BE2C (cell line): ENCODE results near the gene FBXO15. TPM values are rescaled to one million over a fixed set of nuclear protein-coding genes. Genes with fewer than 3 reads are reported as not detected.
A peak's percentile ranks its signal among the peaks of the same experiment; 100 is the strongest.

ENCODE experiments used
- DNase-seq: peaks from one replicate; pipeline ENCODE4 v3.0.0-alpha.2; 2020
- H3K27me3 ChIP-seq: fragments of 250-450 bp; sonication (Bioruptor Pico); 2 replicates; pipeline ENCODE4 v1.5.1; 2020; ENCODE audit warnings: mild to moderate bottlenecking
- H3K36me3 ChIP-seq: fragments of 250-450 bp; sonication (Bioruptor Pico); 2 replicates; pipeline ENCODE4 v1.5.1; 2020; ENCODE audit warnings: mild to moderate bottlenecking
- H3K4me1 ChIP-seq: fragments of 250-450 bp; sonication (Bioruptor Pico); 2 replicates; pipeline ENCODE4 v1.5.1; 2020
- H3K4me3 ChIP-seq: 2 replicates; pipeline ENCODE4 v1.5.1; 2011; ENCODE audit warnings: low read depth, low read length
- H3K9me3 ChIP-seq: fragments of 250-450 bp; sonication (Bioruptor Pico); 2 replicates; pipeline ENCODE4 v1.5.1; 2020
- polyA plus RNA-seq: library from polyadenylated mRNA; unstranded; fragments of >200 nt; gene quantifications from one replicate; pipeline ENCODE4 v1.2.1, GENCODE V29; 2012; ENCODE audit warnings: low read depth, missing spikeins; ENCODE audit not compliant: insufficient read length, insufficient read depth
- TF ChIP-seq, protein P1 (sequence below): IDR thresholded peaks from 2 replicates; pipeline ENCODE4 v1.5.1; 2012; ENCODE audit warnings: mild to moderate bottlenecking, low read depth, low read length

FBXO15 gene, protein sequence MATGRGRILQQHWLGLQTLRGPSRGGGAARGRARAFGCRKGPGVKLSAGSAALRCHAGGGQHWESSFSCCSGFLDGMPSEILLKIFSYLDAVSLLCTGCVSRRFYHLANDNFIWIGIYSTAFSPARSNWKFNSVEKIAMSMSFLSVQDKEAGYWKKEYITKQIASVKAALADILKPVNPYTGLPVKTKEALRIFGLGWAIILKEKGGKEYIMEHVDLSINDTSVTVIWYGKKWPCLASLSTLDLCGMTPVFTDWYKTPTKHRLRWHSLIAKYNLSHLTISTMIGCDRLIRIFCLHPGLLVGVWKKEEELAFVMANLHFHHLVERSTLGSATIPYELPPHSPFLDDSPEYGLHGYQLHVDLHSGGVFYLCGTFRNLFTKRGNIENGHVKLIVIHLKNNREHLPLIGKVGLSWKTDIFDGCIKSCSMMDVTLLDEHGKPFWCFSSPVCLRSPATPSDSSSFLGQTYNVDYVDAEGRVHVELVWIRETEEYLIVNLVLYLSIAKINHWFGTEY
- 0.56 TPM for polyA plus RNA-seq

DNA sequence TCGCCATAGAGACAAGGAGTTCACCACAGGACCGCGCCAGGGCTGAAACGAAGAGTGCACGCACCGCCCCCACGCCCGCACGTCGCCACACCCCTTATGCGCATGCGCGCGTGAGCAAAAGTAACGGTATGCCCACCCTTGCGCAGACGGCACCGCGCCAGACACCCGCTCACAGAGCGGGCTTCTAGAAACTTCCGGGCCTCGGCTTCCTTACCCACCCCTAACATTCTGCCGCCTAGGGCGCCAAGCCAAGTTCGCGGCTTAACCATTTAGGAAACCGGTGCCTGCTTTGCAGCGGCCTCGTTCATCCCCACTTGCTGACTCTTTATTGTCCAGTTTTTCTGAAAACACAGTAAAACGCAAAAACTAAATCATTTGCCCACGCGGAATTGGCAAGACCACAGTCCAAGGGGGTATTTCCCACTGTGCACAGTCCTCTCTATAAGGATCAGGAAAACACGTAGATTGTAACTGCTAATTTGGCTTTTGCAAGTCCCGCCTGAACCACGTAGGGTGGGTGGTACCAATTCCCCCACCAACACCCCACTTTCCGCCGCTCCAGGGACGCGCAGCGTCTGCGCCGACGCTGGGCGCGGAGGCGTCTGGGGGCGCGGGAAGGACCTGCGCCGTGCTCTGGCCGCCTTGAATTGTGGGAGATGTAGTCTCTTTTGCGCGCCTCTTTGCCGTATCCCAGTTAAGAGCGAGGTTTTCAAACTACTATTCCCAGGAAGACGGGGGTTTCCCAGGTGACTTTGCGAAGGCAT, at the start of gene FBXO15, which contains the start of gene TIMM21:
Gene FBXO15, minus strand, starts transcription at position 56 of the 764 bp plus-strand sequence. Its CDS starts 49 bp downstream, at position 7.
Gene TIMM21, plus strand, starts transcription at position 745 of the 764 bp plus-strand sequence. CDS start 286 bp downstream, outside the sequence.
- Histone ChIP-seq H3K4me1 (no peaks in the 10 kb centered on the region; the same call in 1 of the 2 replicates), H3K27me3 (no peaks in the 10 kb centered on the region), H3K4me3 (peak within 1 kb of the TSS; percentile 91), H3K9me3 (no peaks in the 10 kb centered on the region), H3K36me3 (no peaks in the 10 kb centered on the region; the same call in 1 of the 2 replicates)
- peak; percentile 91 for DNase-seq
- TF ChIP-seq, protein P1, sequence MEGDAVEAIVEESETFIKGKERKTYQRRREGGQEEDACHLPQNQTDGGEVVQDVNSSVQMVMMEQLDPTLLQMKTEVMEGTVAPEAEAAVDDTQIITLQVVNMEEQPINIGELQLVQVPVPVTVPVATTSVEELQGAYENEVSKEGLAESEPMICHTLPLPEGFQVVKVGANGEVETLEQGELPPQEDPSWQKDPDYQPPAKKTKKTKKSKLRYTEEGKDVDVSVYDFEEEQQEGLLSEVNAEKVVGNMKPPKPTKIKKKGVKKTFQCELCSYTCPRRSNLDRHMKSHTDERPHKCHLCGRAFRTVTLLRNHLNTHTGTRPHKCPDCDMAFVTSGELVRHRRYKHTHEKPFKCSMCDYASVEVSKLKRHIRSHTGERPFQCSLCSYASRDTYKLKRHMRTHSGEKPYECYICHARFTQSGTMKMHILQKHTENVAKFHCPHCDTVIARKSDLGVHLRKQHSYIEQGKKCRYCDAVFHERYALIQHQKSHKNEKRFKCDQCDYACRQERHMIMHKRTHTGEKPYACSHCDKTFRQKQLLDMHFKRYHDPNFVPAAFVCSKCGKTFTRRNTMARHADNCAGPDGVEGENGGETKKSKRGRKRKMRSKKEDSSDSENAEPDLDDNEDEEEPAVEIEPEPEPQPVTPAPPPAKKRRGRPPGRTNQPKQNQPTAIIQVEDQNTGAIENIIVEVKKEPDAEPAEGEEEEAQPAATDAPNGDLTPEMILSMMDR = no peak

DNA sequence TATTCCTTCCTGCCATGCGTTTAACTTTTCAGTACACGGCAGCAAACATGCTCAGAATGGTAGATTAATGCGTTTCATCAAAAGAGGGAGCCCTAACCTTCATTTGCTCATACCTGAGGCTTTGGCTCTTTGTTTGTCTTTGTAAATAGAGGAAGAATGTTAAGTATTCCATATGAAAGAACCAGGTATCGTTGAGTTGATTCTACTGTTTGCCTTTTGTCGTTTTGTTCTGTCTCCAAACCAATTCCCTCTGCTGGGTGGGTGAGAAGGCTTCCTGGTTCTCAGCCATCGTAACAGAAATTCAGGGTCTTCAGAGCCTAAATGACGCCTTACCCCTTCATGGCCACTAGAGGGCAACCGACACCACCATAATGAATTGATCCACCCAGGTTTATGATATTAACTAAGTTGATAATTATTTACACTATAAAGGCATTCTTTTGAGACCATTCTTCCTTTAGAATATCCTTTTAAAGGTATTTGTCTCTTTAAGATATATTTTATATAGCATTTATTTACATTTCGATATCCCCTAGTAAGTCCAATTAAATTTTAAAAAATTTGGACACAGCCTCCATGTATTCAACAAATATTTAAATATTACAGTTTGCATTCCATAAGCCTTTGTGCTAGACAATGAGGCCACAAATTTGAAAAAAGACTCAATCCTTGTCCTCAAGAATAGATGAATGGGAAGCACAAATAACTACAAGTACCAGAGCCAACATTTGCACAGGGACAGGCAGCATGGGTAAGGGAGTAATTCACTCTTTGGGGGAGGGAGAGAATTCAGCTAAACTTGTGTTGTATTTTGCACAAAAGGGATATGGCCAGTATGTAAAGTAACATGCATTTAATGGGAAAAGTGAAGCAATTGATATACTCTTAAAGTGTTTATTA, 48.8 kb upstream of the FBXO15 start:
- H3K27me3 ChIP-seq = no peaks in the 10 kb centered on the region
- TF ChIP-seq, protein P1 = peak; percentile 73
- no peaks in the 10 kb centered on the region for H3K4me1 ChIP-seq
- no peaks in the 10 kb centered on the region for H3K9me3 ChIP-seq
- H3K4me3 ChIP-seq = peak overlapping the region; percentile 48
- no peaks in the 10 kb centered on the region for H3K36me3 ChIP-seq
- peak; percentile 15 for DNase-seq

DNA sequence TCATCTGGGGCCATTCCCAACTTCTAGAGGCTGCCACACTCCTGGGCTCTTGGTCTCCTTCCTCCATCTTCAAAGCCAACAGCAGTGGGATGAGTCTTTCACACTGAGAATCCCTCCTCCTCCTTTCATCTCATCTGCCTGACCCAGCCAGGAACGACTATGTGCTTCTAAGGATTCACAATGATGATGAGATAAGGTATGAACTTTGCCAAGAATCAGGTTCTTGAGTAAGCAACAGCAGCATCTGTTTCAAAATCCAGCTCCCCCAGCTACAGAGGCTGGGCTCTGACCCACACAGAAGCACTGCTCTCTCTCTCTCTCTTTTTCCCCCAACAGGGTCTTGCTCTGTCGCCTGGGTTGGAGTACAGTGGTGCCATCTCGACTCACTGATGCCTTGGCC, 47.1 kb upstream of the FBXO15 start:
- H3K36me3 ChIP-seq = no peaks in the 10 kb centered on the region
- H3K4me3 ChIP-seq = no peak overlapping the region
- TF ChIP-seq, protein P1 = no peak
- no peak for DNase-seq
- no peaks in the 10 kb centered on the region for H3K4me1 ChIP-seq
- no peaks in the 10 kb centered on the region for H3K9me3 ChIP-seq
- H3K27me3 ChIP-seq = no peaks in the 10 kb centered on the region

DNA sequence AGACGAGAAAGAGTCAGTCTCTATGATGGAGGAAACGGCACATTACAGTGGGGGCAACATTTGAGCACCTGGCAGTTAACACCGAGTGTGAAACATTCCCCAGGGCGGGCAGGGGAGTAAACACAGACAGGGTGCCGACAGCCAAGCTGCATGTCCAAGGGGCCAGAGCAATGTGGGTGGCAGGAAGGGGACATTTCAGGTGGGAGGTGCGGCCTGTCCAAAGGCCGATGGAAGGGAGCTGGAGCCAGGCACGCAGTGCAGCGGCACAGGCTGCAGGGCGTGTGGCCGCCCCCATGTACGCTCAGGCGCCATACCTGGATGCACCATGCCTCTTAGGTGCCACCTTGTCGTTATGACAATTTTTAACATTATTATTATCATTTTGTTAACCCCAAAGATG, 43.9 kb upstream of the FBXO15 start:
- H3K4me1 ChIP-seq = no peaks in the 10 kb centered on the region
- no peaks in the 10 kb centered on the region for H3K36me3 ChIP-seq
- no peak for DNase-seq
- H3K9me3 ChIP-seq = no peaks in the 10 kb centered on the region
- no peaks in the 10 kb centered on the region for H3K27me3 ChIP-seq
- TF ChIP-seq, protein P1 = no peak
- no peak overlapping the region for H3K4me3 ChIP-seq

DNA sequence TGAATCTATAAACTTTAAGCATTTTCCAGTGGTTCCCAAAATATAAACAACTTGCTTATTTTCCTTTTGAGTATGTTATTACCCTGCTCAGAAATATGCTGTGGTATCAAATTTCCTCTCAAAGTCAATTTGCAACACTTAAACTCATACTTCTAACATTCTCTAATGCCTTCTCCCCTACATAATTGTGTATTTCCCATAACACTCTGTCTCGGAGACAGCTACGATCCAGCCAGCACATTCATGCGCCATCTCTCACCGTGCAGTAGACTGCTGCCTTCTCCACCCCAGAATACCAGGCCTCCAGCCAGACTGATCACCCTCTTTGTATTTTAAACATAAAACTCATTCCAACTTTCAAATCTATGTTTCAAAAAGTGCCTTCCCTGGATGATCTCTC, 42.5 kb upstream of the FBXO15 start:
- Histone ChIP-seq H3K36me3 (no peaks in the 10 kb centered on the region), H3K27me3 (no peaks in the 10 kb centered on the region; the same call in 1 of the 2 replicates), H3K4me3 (no peak overlapping the region), H3K9me3 (no peaks in the 10 kb centered on the region), H3K4me1 (no peaks in the 10 kb centered on the region)
- TF ChIP-seq, protein P1 = no peak
- DNase-seq = no peak
